ENCODE results near the gene SUPT3H.

DNA sequence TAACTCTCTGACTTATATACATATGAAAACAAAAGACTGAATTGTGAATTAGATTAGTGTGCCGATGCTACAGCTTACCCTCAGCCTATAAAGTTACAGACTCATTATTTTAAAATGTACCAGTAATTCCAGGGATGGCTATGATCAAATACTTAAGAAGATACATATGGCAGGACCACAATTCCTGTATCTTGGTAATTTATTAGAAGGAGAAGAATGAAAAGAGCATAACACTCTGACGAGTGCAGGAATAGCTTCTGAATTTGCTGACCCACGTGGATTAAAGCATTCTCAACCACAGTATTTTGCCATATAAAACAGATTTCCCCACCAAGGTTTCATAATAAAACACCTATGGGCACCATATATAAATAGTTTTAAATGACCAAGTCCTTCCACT, 418.1 kb downstream of the SUPT3H start:
- TF ChIP-seq, protein P1, sequence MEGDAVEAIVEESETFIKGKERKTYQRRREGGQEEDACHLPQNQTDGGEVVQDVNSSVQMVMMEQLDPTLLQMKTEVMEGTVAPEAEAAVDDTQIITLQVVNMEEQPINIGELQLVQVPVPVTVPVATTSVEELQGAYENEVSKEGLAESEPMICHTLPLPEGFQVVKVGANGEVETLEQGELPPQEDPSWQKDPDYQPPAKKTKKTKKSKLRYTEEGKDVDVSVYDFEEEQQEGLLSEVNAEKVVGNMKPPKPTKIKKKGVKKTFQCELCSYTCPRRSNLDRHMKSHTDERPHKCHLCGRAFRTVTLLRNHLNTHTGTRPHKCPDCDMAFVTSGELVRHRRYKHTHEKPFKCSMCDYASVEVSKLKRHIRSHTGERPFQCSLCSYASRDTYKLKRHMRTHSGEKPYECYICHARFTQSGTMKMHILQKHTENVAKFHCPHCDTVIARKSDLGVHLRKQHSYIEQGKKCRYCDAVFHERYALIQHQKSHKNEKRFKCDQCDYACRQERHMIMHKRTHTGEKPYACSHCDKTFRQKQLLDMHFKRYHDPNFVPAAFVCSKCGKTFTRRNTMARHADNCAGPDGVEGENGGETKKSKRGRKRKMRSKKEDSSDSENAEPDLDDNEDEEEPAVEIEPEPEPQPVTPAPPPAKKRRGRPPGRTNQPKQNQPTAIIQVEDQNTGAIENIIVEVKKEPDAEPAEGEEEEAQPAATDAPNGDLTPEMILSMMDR (optimal IDR thresholded peaks at IDR 0.05 in 1 of 3, IDR thresholded peaks at IDR 0.05 in 1 of 3, conservative IDR thresholded peaks at IDR 0.05 in 1 of 3; ENCODE audit: extremely low read depth in 1 of 3, insufficient read depth in 2 of 3, low read length in 3 of 3) = no peak
- TF ChIP-seq EZH2 (IDR thresholded peaks at IDR 0.05; ENCODE audit: low read length) = no peak
